A549 (cell line): Measurements from ENCODE around the gene LRP4.

Experiments
- JUNB ChIP-seq: fragments of >200 bp; sonication (Bioruptor Twin); formaldehyde crosslinking; IDR thresholded peaks from 2 replicates; pipeline ENCODE4 v1.6.1; 2016
- NFE2L2 ChIP-seq: fragments of 150-350 bp; conservative IDR thresholded peaks from 2 replicates; pipeline ENCODE4 v1.6.1; 2014; ENCODE audit warnings: low read length
- POLR2A ChIP-seq: IDR thresholded peaks from 2 replicates; pipeline ENCODE4 v1.6.1; 2012; ENCODE audit warnings: mild to moderate bottlenecking, low read length
- RFX5 ChIP-seq: fragments of 450-650 bp; IDR thresholded peaks from 2 replicates; pipeline ENCODE4 v1.7.1; 2014; ENCODE audit warnings: antibody characterized with exemption, mild to moderate bottlenecking, moderate library complexity
- SMC3 ChIP-seq: fragments of >200 bp; sonication (Bioruptor Twin); formaldehyde crosslinking; IDR thresholded peaks from 3 replicates; pipeline ENCODE4 v1.6.1; 2018; ENCODE audit warnings: inconsistent platforms
- SREBF2 ChIP-seq: fragments of 450-650 bp; IDR thresholded peaks from 2 replicates; pipeline ENCODE4 v1.6.1; 2014; ENCODE audit warnings: mild to moderate bottlenecking, moderate library complexity
- ZNF302 ChIP-seq: fragments of 250-450 bp; sonication (Bioruptor Pico); IDR thresholded peaks from 2 replicates; pipeline ENCODE4 v1.9.0; 2021; ENCODE audit warnings: inconsistent platforms, mild to moderate bottlenecking, moderate library complexity
- TF ChIP-seq, protein P1 (sequence below): fragments of >200 bp; sonication (Bioruptor Twin); formaldehyde crosslinking; IDR thresholded peaks from 3 replicates; pipeline ENCODE4 v1.5.1; 2016
- TF ChIP-seq, protein P2 (sequence below): fragments of 150-350 bp; IDR thresholded peaks from 2 replicates; pipeline ENCODE4 v1.6.1; 2014; ENCODE audit warnings: low read depth, mild to moderate bottlenecking, low read length
- TF ChIP-seq, protein P3 (sequence below): IDR thresholded peaks from 2 replicates; pipeline ENCODE4 v1.6.1; 2012

DNA sequence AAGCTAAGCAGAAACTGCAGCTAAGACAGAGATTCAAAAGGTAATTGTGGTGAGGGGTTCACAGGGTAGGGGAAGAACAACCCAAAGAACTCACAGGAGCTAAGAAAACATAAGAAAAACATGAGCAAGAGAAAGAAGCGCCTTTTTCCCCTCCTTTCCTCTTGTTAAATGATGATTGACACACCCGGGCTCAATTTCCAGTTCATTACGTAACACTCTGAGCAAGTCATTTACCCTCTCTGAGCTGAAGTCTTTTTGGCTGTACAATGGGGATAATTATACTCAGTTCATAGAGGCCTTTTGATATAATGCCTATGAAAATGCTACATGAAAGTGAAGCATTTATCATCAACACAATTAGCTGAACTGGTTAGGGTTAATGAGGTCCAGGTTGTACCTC, 17.2 kb downstream of the LRP4 start:
- TF ChIP-seq, protein P1, sequence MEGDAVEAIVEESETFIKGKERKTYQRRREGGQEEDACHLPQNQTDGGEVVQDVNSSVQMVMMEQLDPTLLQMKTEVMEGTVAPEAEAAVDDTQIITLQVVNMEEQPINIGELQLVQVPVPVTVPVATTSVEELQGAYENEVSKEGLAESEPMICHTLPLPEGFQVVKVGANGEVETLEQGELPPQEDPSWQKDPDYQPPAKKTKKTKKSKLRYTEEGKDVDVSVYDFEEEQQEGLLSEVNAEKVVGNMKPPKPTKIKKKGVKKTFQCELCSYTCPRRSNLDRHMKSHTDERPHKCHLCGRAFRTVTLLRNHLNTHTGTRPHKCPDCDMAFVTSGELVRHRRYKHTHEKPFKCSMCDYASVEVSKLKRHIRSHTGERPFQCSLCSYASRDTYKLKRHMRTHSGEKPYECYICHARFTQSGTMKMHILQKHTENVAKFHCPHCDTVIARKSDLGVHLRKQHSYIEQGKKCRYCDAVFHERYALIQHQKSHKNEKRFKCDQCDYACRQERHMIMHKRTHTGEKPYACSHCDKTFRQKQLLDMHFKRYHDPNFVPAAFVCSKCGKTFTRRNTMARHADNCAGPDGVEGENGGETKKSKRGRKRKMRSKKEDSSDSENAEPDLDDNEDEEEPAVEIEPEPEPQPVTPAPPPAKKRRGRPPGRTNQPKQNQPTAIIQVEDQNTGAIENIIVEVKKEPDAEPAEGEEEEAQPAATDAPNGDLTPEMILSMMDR: no peak
- TF ChIP-seq, protein P2, sequence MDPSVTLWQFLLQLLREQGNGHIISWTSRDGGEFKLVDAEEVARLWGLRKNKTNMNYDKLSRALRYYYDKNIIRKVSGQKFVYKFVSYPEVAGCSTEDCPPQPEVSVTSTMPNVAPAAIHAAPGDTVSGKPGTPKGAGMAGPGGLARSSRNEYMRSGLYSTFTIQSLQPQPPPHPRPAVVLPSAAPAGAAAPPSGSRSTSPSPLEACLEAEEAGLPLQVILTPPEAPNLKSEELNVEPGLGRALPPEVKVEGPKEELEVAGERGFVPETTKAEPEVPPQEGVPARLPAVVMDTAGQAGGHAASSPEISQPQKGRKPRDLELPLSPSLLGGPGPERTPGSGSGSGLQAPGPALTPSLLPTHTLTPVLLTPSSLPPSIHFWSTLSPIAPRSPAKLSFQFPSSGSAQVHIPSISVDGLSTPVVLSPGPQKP: no peak
- TF ChIP-seq NFE2L2 (no peak), SREBF2 (no peak), JUNB (no peak), RFX5 (no peak), POLR2A (no peak), ZNF302 (no peak), SMC3 (no peak)
- TF ChIP-seq, protein P3, sequence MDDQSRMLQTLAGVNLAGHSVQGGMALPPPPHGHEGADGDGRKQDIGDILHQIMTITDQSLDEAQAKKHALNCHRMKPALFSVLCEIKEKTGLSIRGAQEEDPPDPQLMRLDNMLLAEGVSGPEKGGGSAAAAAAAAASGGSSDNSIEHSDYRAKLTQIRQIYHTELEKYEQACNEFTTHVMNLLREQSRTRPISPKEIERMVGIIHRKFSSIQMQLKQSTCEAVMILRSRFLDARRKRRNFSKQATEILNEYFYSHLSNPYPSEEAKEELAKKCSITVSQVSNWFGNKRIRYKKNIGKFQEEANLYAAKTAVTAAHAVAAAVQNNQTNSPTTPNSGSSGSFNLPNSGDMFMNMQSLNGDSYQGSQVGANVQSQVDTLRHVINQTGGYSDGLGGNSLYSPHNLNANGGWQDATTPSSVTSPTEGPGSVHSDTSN: no peak
